Nephron progenitor cell (in vitro differentiated cells): Measurements from ENCODE around the gene DZANK1.
A peak's percentile ranks its signal among the peaks of the same experiment; 100 is the strongest.
"Not testable (repeated sequence)": the region's sequence is repeated elsewhere in the genome, so short reads cannot be mapped to it uniquely, and the experiment has no call there.

ENCODE experiments used
- DNase-seq: peaks from one replicate; pipeline ENCODE4 v3.0.0; 2021
- H3K27ac Mint-ChIP-seq: 2 replicates; pipeline ENCODE4 v1.8.0; 2021; ENCODE audit warnings: mild to moderate bottlenecking, moderate library complexity, mixed read lengths
- H3K27me3 Mint-ChIP-seq: 2 replicates; pipeline ENCODE4 v1.8.0; 2021; ENCODE audit warnings: mild to moderate bottlenecking, low read depth, mixed read lengths; ENCODE audit not compliant: poor library complexity
- H3K36me3 Mint-ChIP-seq: 2 replicates; pipeline ENCODE4 v1.8.0; 2021; ENCODE audit warnings: low read depth, mixed read lengths
- H3K4me1 Mint-ChIP-seq: 2 replicates; pipeline ENCODE4 v1.8.0; 2021; ENCODE audit warnings: mixed read lengths
- H3K4me3 Mint-ChIP-seq: 2 replicates; pipeline ENCODE4 v1.8.0; 2021; ENCODE audit warnings: mild to moderate bottlenecking, moderate library complexity, mixed read lengths
- H3K9me3 Mint-ChIP-seq: 2 replicates; pipeline ENCODE4 v1.8.0; 2021; ENCODE audit warnings: mild to moderate bottlenecking, moderate library complexity, mixed read lengths
- TF ChIP-seq, protein P1 (sequence below): fragments of 200-600 bp; sonication (generic); IDR thresholded peaks from 2 replicates; pipeline ENCODE4 v1.5.0; 2021; ENCODE audit warnings: antibody characterized with exemption

The DZANK1 gene

DNA sequence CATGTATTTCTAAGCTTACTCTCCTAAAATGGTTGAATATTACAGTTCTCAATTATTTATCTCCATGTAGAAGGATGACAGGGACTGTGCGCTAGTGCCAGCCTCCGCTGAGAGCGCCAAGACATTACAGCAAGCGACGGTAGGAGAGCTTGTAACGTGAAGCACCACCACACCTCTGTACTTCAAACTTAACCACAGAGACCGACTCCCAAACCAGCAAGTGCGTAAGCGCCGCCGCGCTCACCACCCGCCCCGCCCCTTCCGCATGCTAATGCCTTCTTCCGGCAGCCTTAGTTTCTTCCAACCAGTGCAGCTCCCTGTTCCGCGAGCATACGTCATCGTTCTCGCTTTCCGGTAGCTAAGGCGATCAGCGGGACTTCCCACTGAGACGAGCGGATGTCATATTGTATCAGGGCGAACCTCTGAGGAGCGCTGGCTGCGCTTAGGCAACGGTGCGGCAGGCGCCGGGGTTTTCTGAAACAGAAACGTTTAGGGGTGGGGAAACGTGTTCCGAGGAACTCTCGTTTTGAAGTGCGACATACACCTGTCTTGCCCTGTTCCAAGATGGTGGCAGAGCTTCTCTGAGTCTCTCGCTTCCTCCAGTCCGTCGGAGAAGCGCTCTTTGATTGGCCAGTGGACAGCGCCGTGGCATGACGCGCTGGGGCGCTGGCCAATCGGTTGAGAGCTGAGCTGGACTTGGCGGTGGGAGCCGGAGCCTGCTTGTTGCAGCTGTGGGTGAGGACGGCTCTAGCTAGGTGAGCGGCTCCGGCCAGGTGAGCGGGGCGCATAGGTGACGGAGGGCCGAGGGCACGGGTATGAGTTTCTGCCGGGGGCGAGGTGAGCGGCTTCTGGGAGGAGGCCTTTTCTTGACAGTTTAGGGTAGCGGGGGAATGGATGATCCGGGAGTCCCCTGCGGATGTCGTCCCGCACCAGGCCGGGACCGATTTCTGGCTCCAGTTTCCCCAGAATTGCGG, 40.7 kb upstream of the DZANK1 start, which contains the start of gene SEC23B:
SEC23B (plus strand) TSS at position 723 of the 974 bp plus-strand sequence. CDS start 2,896 bp downstream, outside the sequence.
- Mint-ChIP-seq H3K27me3 (peaks cover 16% of the 10 kb centered on the region), H3K9me3 (peaks cover 3% of the 10 kb centered on the region), H3K36me3 (peaks cover 22% of the 10 kb centered on the region), H3K27ac (peak within 1 kb of the TSS; percentile 100), H3K4me1 (peaks cover 27% of the 10 kb centered on the region), H3K4me3 (peak within 1 kb of the TSS; percentile 100)
- TF ChIP-seq, protein P1, sequence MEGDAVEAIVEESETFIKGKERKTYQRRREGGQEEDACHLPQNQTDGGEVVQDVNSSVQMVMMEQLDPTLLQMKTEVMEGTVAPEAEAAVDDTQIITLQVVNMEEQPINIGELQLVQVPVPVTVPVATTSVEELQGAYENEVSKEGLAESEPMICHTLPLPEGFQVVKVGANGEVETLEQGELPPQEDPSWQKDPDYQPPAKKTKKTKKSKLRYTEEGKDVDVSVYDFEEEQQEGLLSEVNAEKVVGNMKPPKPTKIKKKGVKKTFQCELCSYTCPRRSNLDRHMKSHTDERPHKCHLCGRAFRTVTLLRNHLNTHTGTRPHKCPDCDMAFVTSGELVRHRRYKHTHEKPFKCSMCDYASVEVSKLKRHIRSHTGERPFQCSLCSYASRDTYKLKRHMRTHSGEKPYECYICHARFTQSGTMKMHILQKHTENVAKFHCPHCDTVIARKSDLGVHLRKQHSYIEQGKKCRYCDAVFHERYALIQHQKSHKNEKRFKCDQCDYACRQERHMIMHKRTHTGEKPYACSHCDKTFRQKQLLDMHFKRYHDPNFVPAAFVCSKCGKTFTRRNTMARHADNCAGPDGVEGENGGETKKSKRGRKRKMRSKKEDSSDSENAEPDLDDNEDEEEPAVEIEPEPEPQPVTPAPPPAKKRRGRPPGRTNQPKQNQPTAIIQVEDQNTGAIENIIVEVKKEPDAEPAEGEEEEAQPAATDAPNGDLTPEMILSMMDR = no peak
- DNase-seq = peak; percentile 95

DNA sequence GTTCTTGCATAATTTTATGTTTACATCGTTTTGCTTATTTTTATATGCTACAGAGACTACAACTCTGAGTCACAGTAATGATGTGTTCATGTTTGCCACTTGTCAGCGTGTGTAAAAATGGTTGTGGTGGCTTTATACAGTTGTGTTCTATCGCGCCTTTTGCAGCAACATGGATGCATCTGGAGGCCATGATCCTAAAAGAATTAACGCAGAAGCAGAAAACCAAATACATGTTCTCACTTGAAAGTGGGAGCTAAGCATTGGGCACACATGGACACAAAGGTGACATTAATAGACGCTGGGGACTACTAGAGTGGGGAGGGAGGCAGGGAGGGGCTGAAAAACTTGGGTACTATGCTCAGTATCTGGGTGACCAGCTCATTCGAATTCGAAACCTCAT, 39.9 kb upstream of the DZANK1 start:
- H3K27ac Mint-ChIP-seq = peak overlapping the region; percentile 100
- H3K9me3 Mint-ChIP-seq = peaks cover 3% of the 10 kb centered on the region
- H3K36me3 Mint-ChIP-seq = peaks cover 21% of the 10 kb centered on the region
- H3K4me3 Mint-ChIP-seq = peak overlapping the region; percentile 100
- DNase-seq = no peak
- peaks cover 16% of the 10 kb centered on the region for H3K27me3 Mint-ChIP-seq
- TF ChIP-seq, protein P1 = no peak
- peaks cover 27% of the 10 kb centered on the region for H3K4me1 Mint-ChIP-seq

DNA sequence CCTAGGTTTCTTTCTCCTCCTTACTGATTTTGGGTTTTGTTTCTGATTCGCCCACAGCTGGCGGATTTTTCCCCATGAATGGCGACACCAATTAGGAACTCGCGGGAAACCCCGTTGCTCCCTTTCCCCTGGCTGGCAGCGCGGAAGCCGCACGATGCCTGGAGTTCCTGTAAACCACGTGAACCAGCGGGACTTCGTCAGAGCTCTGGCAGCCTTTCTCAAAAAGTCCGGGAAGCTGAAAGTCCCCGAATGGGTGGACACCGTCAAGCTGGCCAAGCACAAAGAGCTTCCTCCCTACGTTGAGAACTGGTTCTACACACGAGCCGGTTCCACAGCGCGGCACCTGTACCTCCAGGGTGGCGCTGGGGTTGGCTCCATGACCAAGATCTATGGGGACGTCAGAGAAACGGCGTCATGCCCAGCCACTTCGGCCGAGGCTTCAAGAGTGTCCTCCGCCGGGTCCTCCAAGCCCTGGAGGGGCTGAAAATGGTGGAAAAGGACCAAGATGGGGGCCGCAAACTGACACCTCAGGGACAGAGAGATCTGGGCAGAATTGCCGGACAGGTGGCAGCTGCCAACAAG, 37.7 kb upstream of the DZANK1 start:
- H3K27ac Mint-ChIP-seq = no peak overlapping the region
- no peak overlapping the region for H3K4me3 Mint-ChIP-seq

DNA sequence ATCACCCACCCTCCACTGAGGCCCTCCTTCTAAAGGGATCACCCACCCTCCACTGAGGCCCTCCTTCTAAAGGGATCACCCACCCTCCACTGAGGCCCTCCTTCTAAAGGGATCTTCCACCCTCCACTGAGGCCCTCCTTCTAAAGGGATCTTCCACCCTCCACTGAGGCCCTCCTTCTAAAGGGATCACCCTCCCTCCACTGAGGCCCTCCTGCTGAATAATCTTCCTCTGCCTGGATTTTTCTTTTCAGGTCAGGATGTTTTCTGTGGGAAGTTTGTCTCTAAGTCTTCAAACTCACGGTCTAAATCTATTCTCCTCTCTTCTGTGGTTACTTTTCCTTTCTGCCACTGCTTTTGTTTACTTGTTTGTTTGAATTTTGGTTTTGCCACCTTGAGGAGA, 34.8 kb upstream of the DZANK1 start:
- not testable (repeated sequence) for H3K4me1 Mint-ChIP-seq, H3K4me3 Mint-ChIP-seq, H3K9me3 Mint-ChIP-seq, H3K27ac Mint-ChIP-seq, DNase-seq, H3K36me3 Mint-ChIP-seq
- H3K27me3 Mint-ChIP-seq = peaks cover 16% of the 10 kb centered on the region

More for the DNA sequence above, 37.7 kb upstream of the DZANK1 start:
- DNase-seq = no peak
- no peaks in the 10 kb centered on the region for H3K36me3 Mint-ChIP-seq
- H3K4me1 Mint-ChIP-seq = peaks cover 27% of the 10 kb centered on the region
- H3K27me3 Mint-ChIP-seq = peaks cover 20% of the 10 kb centered on the region
- H3K9me3 Mint-ChIP-seq = peaks cover 8% of the 10 kb centered on the region
- TF ChIP-seq, protein P1 = no peak

DNA sequence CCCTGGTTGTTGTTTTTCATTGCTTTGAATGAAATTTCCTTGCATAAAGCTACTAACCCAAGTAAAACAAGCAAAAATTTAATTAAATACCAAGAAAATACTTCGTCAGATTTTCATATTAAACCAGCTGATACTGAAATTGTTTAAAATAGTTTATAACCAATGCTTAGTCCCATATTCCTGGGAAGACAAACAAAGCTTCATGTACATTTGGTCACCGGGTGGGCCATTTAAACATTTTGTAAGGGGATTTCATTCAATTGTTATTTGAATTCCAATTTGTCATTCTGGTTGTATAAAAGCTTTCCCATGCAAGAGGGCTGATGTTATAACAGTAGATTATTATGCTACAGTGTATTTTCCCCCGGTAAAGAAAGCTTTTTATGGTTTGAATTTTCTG, 30.8 kb upstream of the DZANK1 start:
- Mint-ChIP-seq H3K27me3 (peaks cover 4% of the 10 kb centered on the region), H3K4me3 (peak overlapping the region; percentile 97), H3K9me3 (peaks cover 4% of the 10 kb centered on the region), H3K27ac (no peak overlapping the region), H3K4me1 (peaks cover 18% of the 10 kb centered on the region), H3K36me3 (peaks cover 11% of the 10 kb centered on the region)
- TF ChIP-seq, protein P1 = no peak
- no peak for DNase-seq

DNA sequence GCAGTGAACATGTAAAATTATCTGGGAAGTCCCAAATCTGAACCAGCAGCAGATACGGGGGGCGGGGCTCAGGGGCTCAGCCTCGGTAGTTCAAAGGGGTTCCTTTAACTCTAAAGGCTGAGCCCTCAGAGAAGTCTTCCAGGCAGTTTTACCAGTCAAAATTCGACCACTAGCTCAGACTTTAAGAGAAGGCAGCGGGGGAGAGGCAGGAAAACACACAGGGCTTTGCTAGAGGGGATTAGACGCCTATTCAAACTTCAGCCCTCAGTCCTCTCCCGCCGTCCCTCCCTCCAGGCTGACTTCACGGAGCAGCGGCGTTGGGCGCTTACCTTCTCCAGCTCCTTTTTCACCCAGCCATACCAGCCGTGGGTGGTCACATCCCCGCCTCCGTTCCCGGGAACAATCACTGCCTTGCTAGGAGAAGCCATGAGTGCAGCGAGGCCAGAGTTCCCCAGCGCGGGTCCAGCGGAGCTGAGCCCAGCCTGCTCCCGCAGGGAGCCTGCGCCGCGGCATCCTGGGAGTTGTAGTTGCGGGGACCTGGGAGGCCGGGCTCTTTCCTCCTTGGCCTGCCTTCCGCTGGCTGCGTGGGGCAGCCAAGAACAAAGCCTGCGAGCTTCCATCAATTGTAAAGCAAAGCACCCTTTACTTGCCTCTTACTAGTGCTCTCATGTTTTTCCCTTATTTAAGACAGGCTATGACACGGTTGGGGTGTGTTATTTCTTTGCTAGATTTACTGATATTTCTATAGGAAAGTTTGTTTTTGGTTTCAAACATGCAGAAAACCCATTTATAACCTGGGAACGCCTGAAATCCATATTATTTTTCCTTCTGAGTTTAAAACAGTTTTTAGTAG, 30.1 kb upstream of the DZANK1 start, which contains the start of gene RBBP9:
RBBP9 (minus strand) TSS at position 486 of the 853 bp plus-strand sequence; CDS start at position 428, 58 bp downstream.
- Mint-ChIP-seq H3K36me3 (peaks cover 15% of the 10 kb centered on the region), H3K27me3 (peaks cover 4% of the 10 kb centered on the region), H3K4me1 (peaks cover 18% of the 10 kb centered on the region), H3K27ac (peak within 1 kb of the TSS; percentile 93), H3K4me3 (peak within 1 kb of the TSS; percentile 97), H3K9me3 (peaks cover 4% of the 10 kb centered on the region)
- DNase-seq = peak; percentile 85
- TF ChIP-seq, protein P1 = no peak
